ENCODE results near the gene HYAL2. TPM values are rescaled to one million over a fixed set of nuclear protein-coding genes. Genes with fewer than 3 reads are reported as not detected.

Gene HYAL2
- total and polyA plus RNA-seq, 9 of the 15 experiments (the other 6 are each of a cell fraction or from before 2014, with no cell fraction given), result 0.36 to 22.7 (median 11.4) TPM; not detected in 1

- TF ChIP-seq, protein P1, sequence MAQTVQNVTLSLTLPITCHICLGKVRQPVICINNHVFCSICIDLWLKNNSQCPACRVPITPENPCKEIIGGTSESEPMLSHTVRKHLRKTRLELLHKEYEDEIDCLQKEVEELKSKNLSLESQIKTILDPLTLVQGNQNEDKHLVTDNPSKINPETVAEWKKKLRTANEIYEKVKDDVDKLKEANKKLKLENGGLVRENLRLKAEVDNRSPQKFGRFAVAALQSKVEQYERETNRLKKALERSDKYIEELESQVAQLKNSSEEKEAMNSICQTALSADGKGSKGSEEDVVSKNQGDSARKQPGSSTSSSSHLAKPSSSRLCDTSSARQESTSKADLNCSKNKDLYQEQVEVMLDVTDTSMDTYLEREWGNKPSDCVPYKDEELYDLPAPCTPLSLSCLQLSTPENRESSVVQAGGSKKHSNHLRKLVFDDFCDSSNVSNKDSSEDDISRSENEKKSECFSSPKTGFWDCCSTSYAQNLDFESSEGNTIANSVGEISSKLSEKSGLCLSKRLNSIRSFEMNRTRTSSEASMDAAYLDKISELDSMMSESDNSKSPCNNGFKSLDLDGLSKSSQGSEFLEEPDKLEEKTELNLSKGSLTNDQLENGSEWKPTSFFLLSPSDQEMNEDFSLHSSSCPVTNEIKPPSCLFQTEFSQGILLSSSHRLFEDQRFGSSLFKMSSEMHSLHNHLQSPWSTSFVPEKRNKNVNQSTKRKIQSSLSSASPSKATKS (CRISPR knock-in tag; IDR thresholded peaks at IDR 0.05), result no peak
- TF ChIP-seq PRPF4 (IDR thresholded peaks at IDR 0.05; ENCODE audit: insufficient read depth, low read depth, low read length, poor library complexity, severe bottlenecking) (no peak), ZNF551 (CRISPR knock-in tag; IDR thresholded peaks at IDR 0.05) (no peak), RERE (CRISPR knock-in tag; IDR thresholded peaks at IDR 0.05; ENCODE audit: borderline replicate concordance) (no peak), ARID4B (CRISPR knock-in tag; IDR thresholded peaks at IDR 0.05) (peak; percentile 80; the same call in 1 of the 2 replicates), KLF1 (tag; IDR thresholded peaks at IDR 0.05) (no peak)
- TF ChIP-seq, protein P2, sequence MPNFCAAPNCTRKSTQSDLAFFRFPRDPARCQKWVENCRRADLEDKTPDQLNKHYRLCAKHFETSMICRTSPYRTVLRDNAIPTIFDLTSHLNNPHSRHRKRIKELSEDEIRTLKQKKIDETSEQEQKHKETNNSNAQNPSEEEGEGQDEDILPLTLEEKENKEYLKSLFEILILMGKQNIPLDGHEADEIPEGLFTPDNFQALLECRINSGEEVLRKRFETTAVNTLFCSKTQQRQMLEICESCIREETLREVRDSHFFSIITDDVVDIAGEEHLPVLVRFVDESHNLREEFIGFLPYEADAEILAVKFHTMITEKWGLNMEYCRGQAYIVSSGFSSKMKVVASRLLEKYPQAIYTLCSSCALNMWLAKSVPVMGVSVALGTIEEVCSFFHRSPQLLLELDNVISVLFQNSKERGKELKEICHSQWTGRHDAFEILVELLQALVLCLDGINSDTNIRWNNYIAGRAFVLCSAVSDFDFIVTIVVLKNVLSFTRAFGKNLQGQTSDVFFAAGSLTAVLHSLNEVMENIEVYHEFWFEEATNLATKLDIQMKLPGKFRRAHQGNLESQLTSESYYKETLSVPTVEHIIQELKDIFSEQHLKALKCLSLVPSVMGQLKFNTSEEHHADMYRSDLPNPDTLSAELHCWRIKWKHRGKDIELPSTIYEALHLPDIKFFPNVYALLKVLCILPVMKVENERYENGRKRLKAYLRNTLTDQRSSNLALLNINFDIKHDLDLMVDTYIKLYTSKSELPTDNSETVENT (CRISPR knock-in tag; IDR thresholded peaks at IDR 0.05), result peak; percentile 51; the same call in 1 of the 2 replicates
- TF ChIP-seq, protein P3, sequence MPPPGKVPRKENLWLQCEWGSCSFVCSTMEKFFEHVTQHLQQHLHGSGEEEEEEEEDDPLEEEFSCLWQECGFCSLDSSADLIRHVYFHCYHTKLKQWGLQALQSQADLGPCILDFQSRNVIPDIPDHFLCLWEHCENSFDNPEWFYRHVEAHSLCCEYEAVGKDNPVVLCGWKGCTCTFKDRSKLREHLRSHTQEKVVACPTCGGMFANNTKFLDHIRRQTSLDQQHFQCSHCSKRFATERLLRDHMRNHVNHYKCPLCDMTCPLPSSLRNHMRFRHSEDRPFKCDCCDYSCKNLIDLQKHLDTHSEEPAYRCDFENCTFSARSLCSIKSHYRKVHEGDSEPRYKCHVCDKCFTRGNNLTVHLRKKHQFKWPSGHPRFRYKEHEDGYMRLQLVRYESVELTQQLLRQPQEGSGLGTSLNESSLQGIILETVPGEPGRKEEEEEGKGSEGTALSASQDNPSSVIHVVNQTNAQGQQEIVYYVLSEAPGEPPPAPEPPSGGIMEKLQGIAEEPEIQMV (tag; conservative IDR thresholded peaks at IDR 0.05; ENCODE audit: low read depth), result 0 out of 2 replicates have a peak, but pooled peaks have one; percentile 37
Measured at GRCh38 chr3:50337175-50337861, 14.8 kb upstream of the HYAL2 start (continued).
